Activated CD8-positive, alpha-beta memory T cell treated with anti-CD3 and anti-CD28 coated beads, Interleukin-2, amount 50 U/mL, for 24 hours (primary cell): ENCODE data around the gene LPAR2.
"Not testable (repeated sequence)": the region's sequence is repeated elsewhere in the genome, so short reads cannot be mapped to it uniquely, and the experiment has no call there.

Experiments used
- DNase-seq: peaks from one replicate; pipeline ENCODE4 v3.0.0-alpha.2; 2020; ENCODE audit errors: extremely low read depth

The LPAR2 gene

GRCh38 chr19:19627621-19628500 lies at the start of gene LPAR2:
LPAR2 (minus strand) TSS chr19:19628220; CDS start chr19:19627275, 945 bp downstream.
- DNase-seq, result no peak

DNA sequence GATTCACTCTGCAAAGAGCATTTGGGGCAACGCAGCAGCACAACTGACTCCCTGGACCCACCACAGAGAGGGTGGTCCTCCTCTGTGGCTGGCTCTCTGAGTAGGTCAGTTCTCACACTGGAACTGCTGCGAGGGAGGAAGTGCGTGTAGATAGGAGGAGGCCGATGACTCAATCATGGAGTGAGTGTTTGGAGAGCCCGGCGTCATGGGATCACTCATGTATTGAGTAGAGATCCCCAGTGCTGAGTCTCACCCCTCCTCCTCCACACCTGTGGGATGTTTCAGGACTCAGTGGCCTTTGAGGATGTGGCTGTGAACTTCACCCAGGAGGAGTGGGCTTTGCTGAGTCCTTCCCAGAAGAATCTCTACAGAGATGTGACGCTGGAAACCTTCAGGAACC lies 49.6 kb upstream of the LPAR2 start:
- DNase-seq, result no peak

DNA sequence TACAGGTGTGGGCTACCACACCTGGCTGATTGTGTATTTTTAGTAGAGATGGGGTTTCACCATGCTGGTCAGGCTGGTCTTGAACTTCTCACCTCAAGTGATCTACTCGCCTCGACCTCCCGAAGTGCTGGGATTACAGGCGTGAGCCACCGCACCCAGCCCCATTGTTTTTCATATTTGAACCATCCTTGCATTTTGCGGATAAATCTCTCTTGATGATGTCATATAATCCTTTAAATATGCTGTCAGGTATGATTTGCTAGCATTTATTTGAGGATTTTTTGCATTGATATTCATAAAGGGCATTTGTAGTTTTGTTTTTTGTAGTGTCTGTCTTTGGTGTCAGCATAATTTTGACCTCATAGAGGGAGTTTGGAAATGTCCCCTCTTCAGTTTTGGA lies 46.3 kb upstream of the LPAR2 start:
- no peak for DNase-seq

- no peak for DNase-seq
Observed at GRCh38 chr19:19672816-19673215, 44.8 kb upstream of the LPAR2 start.

DNA sequence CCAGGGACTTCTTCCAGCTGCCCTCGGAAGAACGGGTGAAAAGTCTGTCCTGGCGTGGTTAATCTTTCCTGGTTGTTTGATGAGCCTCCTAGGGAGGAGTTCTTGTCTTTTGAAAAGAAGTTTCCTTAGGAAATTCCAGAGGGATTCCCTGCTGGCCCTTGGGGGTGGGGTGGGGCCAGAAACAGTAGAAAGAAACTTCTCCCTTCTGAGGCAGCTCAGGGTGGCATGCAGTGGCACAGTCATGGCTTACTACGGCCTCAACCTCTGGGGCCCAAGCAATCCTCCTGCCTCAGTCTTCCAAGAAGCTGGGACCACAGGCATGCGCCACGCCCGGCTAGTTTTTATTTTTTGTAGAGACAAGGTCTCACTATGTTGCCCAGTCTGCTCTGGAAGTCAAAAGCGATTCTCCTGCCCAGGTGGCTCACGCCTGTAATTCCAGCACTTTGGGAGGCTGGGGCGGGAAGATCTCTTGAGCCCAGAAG lies 42.1 kb upstream of the LPAR2 start:
- DNase-seq, result no peak

DNA sequence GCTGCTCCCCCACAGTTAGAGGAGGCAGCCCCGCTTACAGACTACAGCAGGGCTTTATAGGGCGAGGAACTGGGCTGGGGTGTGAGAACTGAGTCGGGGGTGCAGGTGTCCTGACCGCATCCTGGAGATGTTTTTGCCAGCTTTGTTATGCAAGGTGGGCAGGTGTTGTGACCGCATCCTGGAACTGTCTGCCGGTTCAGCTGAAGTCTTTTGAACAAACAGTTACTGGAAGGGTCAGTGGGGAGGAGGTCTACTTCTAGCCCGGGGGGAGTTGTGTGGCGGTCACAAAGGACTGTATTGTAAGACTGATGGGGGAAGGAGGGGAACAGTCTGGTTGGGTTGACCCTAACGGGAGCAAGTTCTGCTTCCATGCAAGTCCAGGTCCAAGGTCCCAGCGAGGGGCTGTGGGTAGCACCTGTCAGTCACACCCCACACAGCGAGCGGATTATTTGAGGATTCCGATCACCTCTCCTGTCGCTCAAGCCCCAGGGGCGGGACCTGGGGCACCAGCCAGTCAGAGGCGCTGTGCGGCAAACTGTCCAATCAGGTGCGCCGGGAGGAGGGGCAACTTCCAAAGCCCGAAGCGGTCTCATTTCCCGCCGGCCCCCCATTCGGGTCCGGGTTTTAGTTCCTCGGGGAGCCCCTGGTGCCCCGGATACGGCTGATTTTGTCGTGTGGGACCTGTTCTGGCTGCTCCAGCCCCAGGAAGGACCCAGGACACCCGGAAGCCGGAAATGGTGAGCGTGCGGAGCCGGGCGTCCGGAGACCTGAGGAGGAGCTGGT lies 40.4 kb upstream of the LPAR2 start, which contains the start of gene ZNF101:
ZNF101 (plus strand) TSS at position 610 of the 783 bp plus-strand sequence; CDS start at position 735, 125 bp downstream.
- peak; percentile 88 for DNase-seq

GRCh38 chr19:19665420-19665948 lies 37.5 kb upstream of the LPAR2 start:
- DNase-seq, result not testable (repeated sequence)

- peak; percentile 89 for DNase-seq
Observed at GRCh38 chr19:19663256-19664120, 35.5 kb upstream of the LPAR2 start, which contains the start of gene ATP13A1. ATP13A1 (minus strand) TSS chr19:19663676; CDS start chr19:19663666, 10 bp downstream.

- no peak for DNase-seq
Observed at GRCh38 chr19:19662871-19663255, 34.8 kb upstream of the LPAR2 start.

DNA sequence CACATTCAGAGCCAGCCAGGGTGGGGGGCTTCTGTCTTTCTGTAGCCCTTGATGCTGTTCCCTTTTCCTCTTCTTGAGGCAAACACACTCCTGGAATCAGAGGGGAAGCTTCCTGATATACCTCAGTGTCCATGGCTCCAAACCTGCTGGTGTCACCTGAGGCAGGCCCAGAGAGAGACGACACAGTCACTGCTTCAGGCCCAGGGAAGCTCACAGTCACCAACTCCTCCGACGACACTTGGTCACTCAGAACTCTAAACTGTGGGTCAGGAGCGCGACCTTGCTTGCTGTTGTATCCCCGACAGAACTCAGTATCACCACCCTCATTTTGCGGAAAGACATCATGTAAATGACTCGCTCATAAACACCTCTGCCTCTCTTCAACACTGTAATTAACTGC lies 34.3 kb upstream of the LPAR2 start:
- no peak for DNase-seq

- no peak for DNase-seq
Observed at GRCh38 chr19:19661675-19662251, 33.7 kb upstream of the LPAR2 start.

- no peak for DNase-seq
Observed at GRCh38 chr19:19661141-19661674, 33.2 kb upstream of the LPAR2 start.

- no peak for DNase-seq
Observed at GRCh38 chr19:19659646-19660245, 31.7 kb upstream of the LPAR2 start.

- DNase-seq, result no peak
Observed at GRCh38 chr19:19657397-19657783, 29.4 kb upstream of the LPAR2 start.

GRCh38 chr19:19656451-19657396 lies 28.7 kb upstream of the LPAR2 start:
- DNase-seq, result no peak

DNA sequence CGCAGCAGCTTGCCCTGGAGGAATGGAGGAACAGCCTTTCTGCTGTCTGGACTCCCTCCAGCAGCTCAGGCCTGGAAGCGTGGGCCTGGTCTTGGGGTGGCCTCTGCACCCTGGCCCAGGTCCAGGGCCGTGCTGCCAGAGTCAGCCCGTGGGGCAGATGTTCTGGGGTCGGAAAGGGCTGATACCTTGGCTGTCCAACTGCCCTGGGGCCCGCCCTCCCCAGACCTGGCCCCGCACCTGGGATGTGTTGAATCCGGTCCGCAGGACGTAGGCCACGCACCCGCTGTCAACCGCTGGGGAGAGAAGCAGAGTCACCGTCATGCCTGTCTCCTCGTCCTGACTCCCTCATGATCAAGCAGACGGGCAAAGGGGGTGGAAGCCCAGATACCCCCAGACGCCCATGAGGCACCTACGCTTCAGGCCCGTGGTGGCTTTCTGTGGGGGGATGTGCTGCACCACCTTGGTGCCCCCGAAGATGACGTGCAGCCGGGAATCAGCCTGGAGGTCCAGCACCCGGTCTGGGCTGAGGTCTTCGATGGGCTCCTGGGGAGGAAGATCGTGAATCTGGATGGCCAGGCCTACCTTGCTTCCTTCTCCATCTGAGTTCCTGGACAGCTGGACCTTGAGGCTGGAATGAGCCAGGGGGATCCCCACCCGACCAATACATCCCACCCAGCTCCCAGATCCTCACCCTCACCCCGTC lies 27.8 kb upstream of the LPAR2 start:
- no peak for DNase-seq

DNA sequence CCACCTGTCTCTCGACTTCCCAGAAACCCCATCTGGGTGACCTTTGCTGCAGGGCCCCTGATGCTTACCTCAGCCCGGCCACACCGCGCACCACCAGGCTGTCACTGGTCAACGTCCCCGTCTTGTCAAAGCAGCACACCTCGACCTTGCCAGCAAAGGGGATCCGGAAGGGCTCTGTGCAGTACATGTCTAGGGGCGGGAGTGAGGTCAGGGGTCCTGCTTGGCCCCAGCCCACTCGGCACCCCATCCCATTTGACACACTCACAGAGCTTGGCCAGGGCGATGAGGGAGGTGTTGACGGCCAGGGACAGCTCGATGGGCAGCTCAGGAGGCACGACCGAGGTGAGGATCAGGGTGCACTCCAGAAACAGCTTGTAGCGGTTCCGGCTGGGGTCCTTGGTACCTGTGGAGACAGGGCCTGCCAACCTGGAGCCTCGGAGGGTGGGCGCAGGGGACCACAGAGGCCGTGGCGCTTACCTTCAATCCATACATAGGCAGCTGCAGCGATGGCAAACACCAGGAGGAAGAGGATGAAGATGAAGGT lies 27.1 kb upstream of the LPAR2 start:
- DNase-seq, result no peak

- DNase-seq, result no peak
Observed at GRCh38 chr19:19654441-19654840, 26.4 kb upstream of the LPAR2 start.
